Gastroesophageal sphincter (tissue), 3 donors: ENCODE data around the gene ZNF57.

Experiments
- CTCF ChIP-seq, 4 experiments: fragments of 200-600 bp in 2 of 4; fragments of 450-650 bp in 2 of 4; sonication (generic) in 1 of 4; IDR thresholded peaks; one replicate each; pipeline ENCODE4 v1.5.1; 2017 to 2019; ENCODE audit warnings: antibody characterized with exemption in 4 of 4, mild to moderate bottlenecking in 2 of 4, moderate library complexity in 2 of 4
- EP300 ChIP-seq: sonication (generic); formaldehyde crosslinking; IDR thresholded peaks from one replicate; pipeline ENCODE4 v1.6.1; 2017; ENCODE audit warnings: antibody characterized with exemption, mild to moderate bottlenecking
- POLR2A ChIP-seq, 2 donors: fragments of 450-650 bp; IDR thresholded peaks; one replicate each; pipeline ENCODE4 v1.6.1; 2017; ENCODE audit warnings: antibody characterized with exemption in 2 of 2, mild to moderate bottlenecking in 2 of 2, moderate library complexity in 1 of 2

GRCh38 chr19:2885736-2886135, 15.0 kb upstream of the ZNF57 start:
- TF ChIP-seq POLR2A (IDR thresholded peaks at IDR 0.05) (no peak), CTCF (IDR thresholded peaks at IDR 0.05) (no peak), EP300 (no peak)
